ENCODE measurements around the gene COL26A1. TPM values are rescaled to one million over a fixed set of nuclear protein-coding genes. Genes with fewer than 3 reads are reported as not detected.

Gene COL26A1
- total and polyA plus RNA-seq, 4 donors, result 0.05 to 4.7 (median 0.28) TPM

GRCh38 chr7:101398396-101399289 lies 36.0 kb downstream of the COL26A1 start:
- H3K27ac ChIP-seq (ENCODE audit: low read depth in 1 of 2, low read length in 1 of 2), result no peak overlapping the region
- WGBS, 2 donors, result 65 to 84% methylated on average over 22 of the region's 22 CpGs
- H3K4me3 ChIP-seq, result no peak overlapping the region
- peaks cover 0 to 1% (median 0%) of the 10 kb centered on the region in 4 donors for H3K9me3 ChIP-seq (ENCODE audit: control insufficient read depth in 4 of 4, insufficient read depth in 3 of 4, low read length in 3 of 4)
- no peak for ATAC-seq (ENCODE audit: insufficient read depth, low FRiP score)
- H3K27me3 ChIP-seq (ENCODE audit: control insufficient read depth in 3 of 3, insufficient read depth in 3 of 3, low read length in 2 of 3), result no peaks in the 10 kb centered on the region
- DNase-seq, result no peak
- no peaks in the 10 kb centered on the region for H3K36me3 ChIP-seq (ENCODE audit: control insufficient read depth in 4 of 4, insufficient read depth in 4 of 4, low read length in 4 of 4)
- no peak overlapping the region for H3K9ac ChIP-seq (ENCODE audit: insufficient read depth in 1 of 2, low read length in 2 of 2)
- no peak for TF ChIP-seq CTCF (IDR thresholded peaks at IDR 0.05; ENCODE audit: control extremely low read depth, extremely low read depth)
- H3K4me1 ChIP-seq (ENCODE audit: control insufficient read depth in 5 of 5, insufficient read depth in 5 of 5, low read length in 5 of 5), result peaks cover 0 to 14% (median 0%) of the 10 kb centered on the region in 5 donors

DNA sequence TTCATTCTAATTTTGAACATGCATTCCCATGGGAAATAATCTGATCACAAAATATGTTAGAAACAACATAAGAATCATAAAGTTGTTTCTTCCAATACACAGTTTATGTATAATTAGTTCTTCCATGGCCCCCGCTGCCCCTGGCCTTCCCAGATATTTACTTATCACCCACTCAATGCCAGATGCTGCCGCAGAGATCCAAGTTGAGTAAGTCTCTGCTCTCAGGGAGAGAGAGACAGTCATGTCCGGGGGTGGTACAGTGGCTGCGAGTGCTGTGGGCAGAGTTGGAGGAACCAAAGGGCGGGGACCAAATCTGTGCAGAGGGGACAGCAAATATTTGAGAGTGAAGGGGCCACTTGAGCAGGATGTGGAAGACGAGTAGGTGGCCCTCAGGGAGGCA lies 37.1 kb downstream of the COL26A1 start:
- no peak for ATAC-seq (ENCODE audit: insufficient read depth, low FRiP score)

DNA sequence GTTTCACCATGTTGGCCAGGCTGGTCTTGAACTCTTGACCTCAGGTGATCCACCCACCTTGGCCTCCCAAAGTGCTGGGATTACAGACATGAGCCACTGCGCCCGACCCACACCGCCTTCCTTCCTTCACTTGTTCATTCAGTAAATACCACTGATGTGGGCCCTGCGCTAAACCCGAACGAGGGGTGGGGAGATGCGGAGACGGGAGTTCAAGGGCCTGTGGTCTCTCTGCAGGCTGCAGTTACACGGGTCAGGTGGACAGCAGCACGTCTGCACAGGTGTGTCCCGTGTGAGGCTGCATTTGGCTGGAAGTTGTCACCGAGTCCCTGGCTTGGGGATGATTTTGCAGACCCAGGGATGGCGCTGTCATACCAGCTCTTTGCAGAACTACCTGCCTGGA lies 38.1 kb downstream of the COL26A1 start:
- H3K9ac ChIP-seq (ENCODE audit: insufficient read depth in 1 of 2, low read length in 2 of 2), result no peak overlapping the region
- no peaks in the 10 kb centered on the region for H3K36me3 ChIP-seq (ENCODE audit: control insufficient read depth in 4 of 4, insufficient read depth in 4 of 4, low read length in 4 of 4)
- no peak overlapping the region for H3K4me3 ChIP-seq
- peaks cover 0 to 14% (median 0%) of the 10 kb centered on the region in 5 donors for H3K4me1 ChIP-seq (ENCODE audit: control insufficient read depth in 5 of 5, insufficient read depth in 5 of 5, low read length in 5 of 5)
- 89 to 90% methylated on average over 13 of the region's 13 CpGs for WGBS, 2 donors
- peaks cover 0 to 5% (median 2%) of the 10 kb centered on the region in 4 donors for H3K9me3 ChIP-seq (ENCODE audit: control insufficient read depth in 4 of 4, insufficient read depth in 3 of 4, low read length in 3 of 4)
- no peaks in the 10 kb centered on the region for H3K27me3 ChIP-seq (ENCODE audit: control insufficient read depth in 3 of 3, insufficient read depth in 3 of 3, low read length in 2 of 3)
- no peak overlapping the region for H3K27ac ChIP-seq (ENCODE audit: low read depth in 1 of 2, low read length in 1 of 2)
- TF ChIP-seq CTCF (IDR thresholded peaks at IDR 0.05; ENCODE audit: control extremely low read depth, extremely low read depth), result no peak
- ATAC-seq (ENCODE audit: insufficient read depth, low FRiP score) (no peak), DNase-seq (no peak)

More for the DNA sequence above, 37.1 kb downstream of the COL26A1 start:
- Histone ChIP-seq H3K27me3 (ENCODE audit: control insufficient read depth in 3 of 3, insufficient read depth in 3 of 3, low read length in 2 of 3) (no peaks in the 10 kb centered on the region), H3K4me1 (ENCODE audit: control insufficient read depth in 5 of 5, insufficient read depth in 5 of 5, low read length in 5 of 5) (peaks cover 0 to 14% (median 0%) of the 10 kb centered on the region in 5 donors), H3K27ac (ENCODE audit: low read depth in 1 of 2, low read length in 1 of 2) (no peak overlapping the region), H3K9me3 (ENCODE audit: control insufficient read depth in 4 of 4, insufficient read depth in 3 of 4, low read length in 3 of 4) (peaks cover 0 to 5% (median 2%) of the 10 kb centered on the region in 4 donors), H3K9ac (ENCODE audit: insufficient read depth in 1 of 2, low read length in 2 of 2) (no peak overlapping the region), H3K36me3 (ENCODE audit: control insufficient read depth in 4 of 4, insufficient read depth in 4 of 4, low read length in 4 of 4) (no peaks in the 10 kb centered on the region), H3K4me3 (no peak overlapping the region)
- peak; percentile 48 to 68 (median 61) for DNase-seq
- 44 to 64% methylated on average over 6 of the region's 6 CpGs for WGBS, 2 donors
- TF ChIP-seq CTCF (IDR thresholded peaks at IDR 0.05; ENCODE audit: control extremely low read depth, extremely low read depth), result no peak
